OCI-LY7 (cell line): ENCODE results near the gene PPP1R14B. TPM values are rescaled to one million over a fixed set of nuclear protein-coding genes. Genes with fewer than 3 reads are reported as not detected.

Experiments used
- BruUV-seq: library from RNA; stranded (reverse); fragments of 400-500 nt; replicated peaks from 2 replicates; lab custom pipeline; 2021; lab: Mats Ljungman, UMichigan
- CTCF ChIA-PET: fragments of 300-600 bp; sonication (Branson Sonifier 250); formaldehyde crosslinking; loops from one replicate; lab custom pipeline; 2022; ENCODE audit warnings: antibody characterized with exemption; ENCODE audit not compliant: unreplicated experiment; lab: Charles Lee
- POLR2A ChIA-PET: fragments of 300-600 bp; sonication (Branson Sonifier 250); formaldehyde crosslinking; loops from one replicate; lab custom pipeline; 2022; ENCODE audit warnings: antibody characterized with exemption; lab: Charles Lee
- DNase-seq: peaks from one replicate; pipeline ENCODE4 v3.0.0-alpha.2; 2015; ENCODE audit warnings: low spot score
- H2AFZ ChIP-seq: fragments of 200-600 bp; sonication (generic), shearing (Covaris generic); 2 replicates; pipeline ENCODE4 v1.6.1; 2014; ENCODE audit warnings: mild to moderate bottlenecking, antibody characterized with exemption, low read length, moderate library complexity
- H3K27ac ChIP-seq: fragments of 200-600 bp; sonication (generic); 2 replicates; pipeline ENCODE4 v1.5.1; 2014; ENCODE audit warnings: mixed run types, low read depth, mild to moderate bottlenecking, moderate library complexity, low read length, inconsistent platforms; ENCODE audit not compliant: poor library complexity, severe bottlenecking
- H3K36me3 ChIP-seq: fragments of 200-600 bp; sonication (generic); 2 replicates; pipeline ENCODE4 v1.6.1; 2014; ENCODE audit warnings: mild to moderate bottlenecking, antibody characterized with exemption, low read length, moderate library complexity, mixed read lengths; ENCODE audit not compliant: insufficient read depth
- H3K4me1 ChIP-seq: fragments of 200-600 bp; sonication (generic); 2 replicates; pipeline ENCODE4 v1.5.1; 2014; ENCODE audit warnings: mild to moderate bottlenecking, low read length; ENCODE audit not compliant: insufficient read depth, poor library complexity, severe bottlenecking
- H3K4me2 ChIP-seq: fragments of 200-600 bp; sonication (generic); 2 replicates; pipeline ENCODE4 v1.6.1; 2014; ENCODE audit warnings: mild to moderate bottlenecking, low read length
- H3K4me3 ChIP-seq: fragments of 200-600 bp; sonication (generic); 2 replicates; pipeline ENCODE4 v1.5.1; 2014; ENCODE audit warnings: mild to moderate bottlenecking, low read depth, low read length; ENCODE audit not compliant: poor library complexity, severe bottlenecking
- H3K79me2 ChIP-seq: fragments of 200-600 bp; sonication (generic); 2 replicates; pipeline ENCODE4 v1.6.1; 2016; ENCODE audit warnings: low read depth, mild to moderate bottlenecking, low read length, moderate library complexity, mixed read lengths; ENCODE audit not compliant: insufficient read depth
- H3K9me2 ChIP-seq: fragments of 200-600 bp; sonication (generic); 2 replicates; pipeline ENCODE4 v1.6.1; 2016; ENCODE audit warnings: mild to moderate bottlenecking, low read length, mixed read lengths; ENCODE audit not compliant: insufficient read depth
- H3K9me3 ChIP-seq: fragments of 200-600 bp; sonication (generic); 2 replicates; pipeline ENCODE4 v1.6.1; 2014; ENCODE audit warnings: mild to moderate bottlenecking, mixed run types, low read length, mixed read lengths
- H4K20me1 ChIP-seq: fragments of 200-600 bp; sonication (generic); 2 replicates; pipeline ENCODE4 v1.6.1; 2014; ENCODE audit warnings: mild to moderate bottlenecking, antibody characterized with exemption, low read length, moderate library complexity, mixed read lengths; ENCODE audit not compliant: insufficient read depth
- EZH2phosphoT487 ChIP-seq: fragments of 200-600 bp; sonication (generic); IDR thresholded peaks from 2 replicates; pipeline ENCODE4 v1.6.1; 2018; ENCODE audit warnings: low read depth, borderline replicate concordance, mild to moderate bottlenecking, mixed run types, antibody characterized with exemption, low read length, moderate library complexity, mixed read lengths
- intact Hi-C: fragments of 100-400 bp; cut with micrococcal nuclease; formaldehyde crosslinking; loops from one replicate; pipeline ENCODE4 v1.10.0; 2022; ENCODE audit not compliant: unreplicated experiment
- total RNA-seq, 2 experiments: library from RNA; depleted of rRNA in 1 of 2; stranded (reverse); fragments of >200 nt in 1 of 2; shearing (Covaris generic) in 1 of 2; gene quantifications; 2 replicates each; pipeline ENCODE4 v1.2.3, GENCODE V29; 2014 to 2022
- TF ChIP-seq, protein P1 (sequence below): fragments of 200-600 bp; sonication (generic); conservative IDR thresholded peaks from 2 replicates; pipeline ENCODE4 v1.5.1; 2014; ENCODE audit warnings: mild to moderate bottlenecking, antibody characterized with exemption, low read length, moderate library complexity, mixed read lengths

PPP1R14B gene
- total RNA-seq, 2 experiments from 2014 or later: 198 to 223 TPM

DNA sequence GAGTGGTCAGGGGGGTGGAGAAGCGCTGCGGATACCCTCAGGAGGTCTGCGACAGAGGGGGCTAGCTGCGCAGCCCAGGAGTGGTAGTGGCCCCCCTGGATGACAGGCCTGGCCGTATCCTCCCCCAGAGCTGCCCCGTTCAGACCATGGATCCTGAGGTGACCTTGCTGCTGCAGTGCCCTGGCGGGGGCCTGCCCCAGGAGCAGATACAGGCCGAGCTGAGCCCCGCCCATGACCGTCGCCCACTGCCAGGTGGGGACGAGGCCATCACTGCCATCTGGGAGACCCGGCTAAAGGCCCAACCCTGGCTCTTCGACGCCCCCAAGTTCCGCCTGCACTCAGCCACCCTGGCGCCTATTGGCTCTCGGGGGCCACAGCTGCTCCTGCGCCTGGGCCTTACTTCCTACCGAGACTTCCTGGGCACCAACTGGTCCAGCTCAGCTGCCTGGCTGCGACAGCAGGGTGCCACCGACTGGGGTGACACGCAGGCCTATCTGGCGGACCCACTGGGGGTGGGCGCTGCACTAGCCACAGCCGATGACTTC is 20.2 kb downstream of the PPP1R14B start:
- Histone ChIP-seq H3K79me2 (peaks cover 8% of the 10 kb centered on the region; the same call in 1 of the 2 replicates), H3K4me1 (peaks cover 38% of the 10 kb centered on the region), H3K4me3 (peak overlapping the region; percentile 83), H2AFZ (0 out of 2 replicates have a peak overlapping the region, but pooled peaks have one; percentile 15), H3K27ac (peak overlapping the region; percentile 77), H3K9me3 (no peaks in the 10 kb centered on the region), H3K9me2 (no peaks in the 10 kb centered on the region), H3K36me3 (peaks cover 27% of the 10 kb centered on the region), H3K4me2 (peak overlapping the region; percentile 99), H4K20me1 (no peaks in the 10 kb centered on the region)
- peak; percentile 78 for DNase-seq
- CTCF ChIA-PET: interaction anchor here (0.6 to 1.3 kb wide), 3 partner anchors 20 to 576 kb away, joined by 3 to 4 read pairs (median 3); partner anchors contain the start of genes FERMT3 and PRDX5
- POLR2A ChIA-PET: interaction anchor here (0.6 to 4.4 kb wide), 10 partner anchors 9 to 789 kb away, joined by 3 to 29 read pairs (median 4); partner anchors contain the start of genes FERMT3, FKBP2, PPP1R14B and PRDX5
- TSS peak; percentile 32 for BruUV-seq
- intact Hi-C loops: loop anchor here (1.0 kb wide), 2 partner anchors 19 to 43 kb away; no protein-coding TSS in a partner anchor
- TF ChIP-seq EZH2phosphoT487: no peak
- TF ChIP-seq, protein P1, sequence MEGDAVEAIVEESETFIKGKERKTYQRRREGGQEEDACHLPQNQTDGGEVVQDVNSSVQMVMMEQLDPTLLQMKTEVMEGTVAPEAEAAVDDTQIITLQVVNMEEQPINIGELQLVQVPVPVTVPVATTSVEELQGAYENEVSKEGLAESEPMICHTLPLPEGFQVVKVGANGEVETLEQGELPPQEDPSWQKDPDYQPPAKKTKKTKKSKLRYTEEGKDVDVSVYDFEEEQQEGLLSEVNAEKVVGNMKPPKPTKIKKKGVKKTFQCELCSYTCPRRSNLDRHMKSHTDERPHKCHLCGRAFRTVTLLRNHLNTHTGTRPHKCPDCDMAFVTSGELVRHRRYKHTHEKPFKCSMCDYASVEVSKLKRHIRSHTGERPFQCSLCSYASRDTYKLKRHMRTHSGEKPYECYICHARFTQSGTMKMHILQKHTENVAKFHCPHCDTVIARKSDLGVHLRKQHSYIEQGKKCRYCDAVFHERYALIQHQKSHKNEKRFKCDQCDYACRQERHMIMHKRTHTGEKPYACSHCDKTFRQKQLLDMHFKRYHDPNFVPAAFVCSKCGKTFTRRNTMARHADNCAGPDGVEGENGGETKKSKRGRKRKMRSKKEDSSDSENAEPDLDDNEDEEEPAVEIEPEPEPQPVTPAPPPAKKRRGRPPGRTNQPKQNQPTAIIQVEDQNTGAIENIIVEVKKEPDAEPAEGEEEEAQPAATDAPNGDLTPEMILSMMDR: no peak

GRCh38 chr11:64225608-64226506 is 20.9 kb downstream of the PPP1R14B start, which contains the start of the genes NUDT22 and TRPT1:
TSS of gene NUDT22 (plus strand) at chr11:64226274. CDS start at chr11:64226653, 379 bp downstream.
TSS of gene TRPT1 (minus strand) at chr11:64226186. CDS start at chr11:64225860, 326 bp downstream.
- ChIA-PET POLR2A (interaction anchor here (0.6 to 4.4 kb wide), 10 partner anchors 9 to 397 kb away, joined by 3 to 29 read pairs (median 4); partner anchors contain the start of genes FERMT3, FKBP2, PPP1R14B and PRDX5), CTCF (interaction anchor here (0.6 to 1.3 kb wide), 2 partner anchors 19 to 577 kb away, joined by 3 to 4 read pairs; partner anchors contain the start of gene FERMT3)
- Histone ChIP-seq H3K4me2 (peak within 1 kb of the TSS; percentile 99), H3K9me2 (no peaks in the 10 kb centered on the region), H3K27ac (peak within 1 kb of the TSS; percentile 77), H2AFZ (peak within 1 kb of the TSS; percentile 46; the same call in 1 of the 2 replicates), H4K20me1 (no peaks in the 10 kb centered on the region), H3K4me1 (peaks cover 33% of the 10 kb centered on the region), H3K9me3 (no peaks in the 10 kb centered on the region), H3K4me3 (peak within 1 kb of the TSS; percentile 83), H3K36me3 (peaks cover 32% of the 10 kb centered on the region), H3K79me2 (peaks cover 8% of the 10 kb centered on the region; the same call in 1 of the 2 replicates)
- intact Hi-C loops: loop anchor here (1.0 kb wide), 2 partner anchors 19 to 43 kb away; no protein-coding TSS in a partner anchor
- TF ChIP-seq, protein P1: peak; percentile 66
- TF ChIP-seq EZH2phosphoT487: no peak
- BruUV-seq: no TSS peak
- DNase-seq: peak; percentile 95
